Activated gamma-delta T cell (primary cell): ENCODE data around the gene CDC45.

Experiments used
- DNase-seq: peaks from one replicate; lab custom pipeline; 2025; lab: John Stamatoyannopoulos, UW

Gene CDC45

GRCh38 chr22:19559324-19559811 lies 79.6 kb downstream of the CDC45 start:
- DNase-seq, result no peak

DNA sequence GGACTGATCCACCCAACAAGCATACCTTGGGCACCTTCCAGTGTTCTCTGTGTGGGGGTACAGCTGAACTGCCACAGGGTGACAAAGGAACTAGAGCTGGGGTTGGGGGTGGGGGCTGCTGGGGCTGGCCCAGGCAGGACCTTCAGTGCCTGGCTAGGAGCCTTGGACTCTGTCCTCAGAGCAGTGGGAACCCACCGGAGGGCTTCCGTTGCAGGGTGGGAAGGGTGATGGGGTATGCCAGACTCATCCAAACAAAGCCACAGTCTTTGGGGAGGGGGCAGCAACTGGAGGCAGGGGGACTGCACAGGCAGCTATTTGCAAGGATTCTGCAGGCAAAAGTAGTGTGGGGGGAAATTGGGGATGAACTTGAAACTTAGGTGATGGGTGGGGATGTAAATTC lies 80.2 kb downstream of the CDC45 start:
- no peak for DNase-seq

- no peak for DNase-seq
Observed at GRCh38 chr22:19565382-19566278, 85.9 kb downstream of the CDC45 start.

DNA sequence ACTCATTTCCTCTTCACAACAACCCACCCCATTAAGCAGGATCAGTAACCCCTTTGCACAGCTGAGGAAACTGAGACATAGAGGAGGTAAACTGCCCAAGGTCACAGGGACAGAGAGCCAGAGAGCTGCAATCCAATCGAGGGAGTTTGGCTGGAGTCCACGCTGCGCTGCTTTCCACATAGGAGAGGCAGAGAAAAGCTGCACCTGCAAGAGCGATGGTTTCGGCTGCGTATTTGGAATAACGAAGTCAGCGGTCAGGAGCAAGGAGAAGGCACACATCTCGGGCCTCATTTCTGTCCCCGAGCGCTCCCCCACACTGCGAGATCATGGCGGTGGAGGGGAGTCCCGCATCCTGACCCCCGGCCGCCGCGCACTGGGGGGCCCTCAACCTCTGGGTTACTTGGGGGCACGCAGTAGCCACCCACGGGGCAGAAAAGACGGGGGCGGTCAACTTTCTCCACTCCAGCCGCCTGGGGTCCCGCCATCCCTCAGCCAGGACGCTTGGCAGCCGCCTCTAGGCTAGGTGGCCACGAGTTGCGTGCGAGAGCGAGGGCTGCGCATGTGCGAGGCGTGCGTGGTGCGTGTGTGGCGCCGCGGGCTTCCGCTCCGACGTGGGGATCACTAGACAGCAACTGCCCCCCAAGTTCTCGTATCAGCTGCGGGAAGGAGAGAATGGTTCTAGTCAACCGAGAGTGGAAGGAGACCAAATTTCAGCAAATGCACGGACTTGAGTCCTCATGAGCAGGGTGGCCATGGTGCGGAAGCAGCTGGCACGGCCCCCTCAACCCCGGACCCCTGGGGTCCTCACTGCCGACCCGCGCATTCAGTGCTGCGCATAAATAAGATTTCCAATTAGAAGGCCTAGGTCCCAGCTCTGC lies 86.8 kb downstream of the CDC45 start:
- no peak for DNase-seq

- DNase-seq, result no peak
Observed at GRCh38 chr22:19567157-19568009, 87.7 kb downstream of the CDC45 start.

- no peak for DNase-seq
Observed at GRCh38 chr22:19568337-19569275, 88.9 kb downstream of the CDC45 start.

DNA sequence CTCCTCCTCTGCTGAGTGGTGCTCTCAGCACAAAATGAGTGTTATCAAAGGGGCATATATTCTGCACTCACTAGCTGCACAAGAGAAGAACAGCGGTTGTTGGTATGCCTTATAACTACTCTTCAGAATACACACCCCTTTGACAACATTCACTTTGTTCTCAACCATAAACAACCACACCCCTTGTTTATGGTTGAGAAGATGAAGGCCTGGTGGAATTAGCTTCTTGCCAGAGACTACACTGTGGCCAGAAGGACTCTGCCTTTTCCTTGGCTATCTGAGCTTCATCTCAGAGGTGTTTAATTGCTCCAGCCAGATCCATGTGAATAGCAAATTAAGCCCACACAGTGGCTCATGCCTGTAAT lies 89.5 kb downstream of the CDC45 start:
- DNase-seq, result no peak

- no peak for DNase-seq
Observed at GRCh38 chr22:19569976-19570375, 90.3 kb downstream of the CDC45 start.
